ENCODE measurements around the gene PPP4C.

DNA sequence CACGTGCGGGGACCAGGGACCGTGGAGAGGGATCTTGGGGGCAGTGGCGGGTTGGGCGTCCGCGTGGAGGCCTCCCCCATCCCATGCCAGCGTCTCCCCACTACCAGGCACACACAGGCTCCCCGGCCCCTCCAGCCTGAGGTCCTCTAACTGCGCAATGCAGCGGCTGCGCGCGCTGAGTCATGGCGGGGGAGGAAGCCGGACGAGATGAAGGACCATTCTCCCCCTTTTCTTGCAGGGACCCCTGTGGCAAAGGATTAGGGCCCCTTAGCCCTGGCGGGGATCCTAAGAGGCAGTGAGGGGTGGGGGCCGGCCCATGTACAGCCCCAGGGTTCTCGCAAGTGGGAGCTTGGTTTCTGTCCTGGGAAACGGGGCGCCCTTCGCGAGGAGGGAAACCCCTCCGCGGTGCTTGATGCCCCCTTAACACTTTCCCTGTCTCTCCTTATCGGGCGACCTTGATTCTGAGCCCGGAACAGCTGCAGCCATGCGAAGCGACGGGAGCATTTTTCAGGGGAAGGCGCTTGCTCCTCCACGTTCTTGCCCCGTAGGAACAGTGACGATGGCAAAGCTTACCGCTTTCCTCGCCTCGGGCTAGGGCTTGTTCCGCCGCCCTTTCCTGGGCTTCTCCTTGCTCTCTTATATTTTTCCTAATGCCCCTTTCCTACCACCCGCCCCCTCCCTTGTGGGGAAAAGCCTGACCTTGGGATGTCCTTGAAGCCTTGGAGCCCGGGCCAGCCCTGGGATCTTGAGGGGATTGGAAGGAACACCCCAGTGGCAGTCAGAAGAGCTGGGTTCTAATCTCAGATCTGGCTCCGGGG, 9.6 kb upstream of the PPP4C start:
- no peak for TF ChIP-seq POLR2AphosphoS5 (IDR thresholded peaks at IDR 0.05; ENCODE audit: borderline replicate concordance, low read depth, low read length)
- TF ChIP-seq EZH2 (IDR thresholded peaks at IDR 0.05): no peak
- no peak for TF ChIP-seq FOXP2 (optimal IDR thresholded peaks at IDR 0.05; ENCODE audit: control extremely low read depth, extremely low read length, insufficient read depth)
